Muscle of leg (tissue), 11 donors: ENCODE results near the gene GOT1. TPM values are rescaled to one million over a fixed set of nuclear protein-coding genes. Genes with fewer than 3 reads are reported as not detected.

Experiments
- DNase-seq: peaks from one replicate; pipeline ENCODE4 v3.0.0; 2013
- H3K27ac ChIP-seq: one replicate; pipeline ENCODE4 v1.5.1; 2013; ENCODE audit warnings: mild to moderate bottlenecking, low read length, control low read depth
- H3K27me3 ChIP-seq: one replicate; pipeline ENCODE4 v1.6.1; 2013; ENCODE audit warnings: low read length; ENCODE audit not compliant: control insufficient read depth, insufficient read depth
- H3K36me3 ChIP-seq: one replicate; pipeline ENCODE4 v1.6.1; 2013; ENCODE audit warnings: low read length; ENCODE audit not compliant: control insufficient read depth, insufficient read depth
- H3K4me1 ChIP-seq: one replicate; pipeline ENCODE4 v1.6.1; 2013; ENCODE audit warnings: low read length; ENCODE audit not compliant: control insufficient read depth, insufficient read depth
- H3K4me3 ChIP-seq: one replicate; pipeline ENCODE4 v1.5.1; 2013; ENCODE audit warnings: low read length, control low read depth
- H3K9me3 ChIP-seq: replicated peaks from 2 replicates; pipeline ENCODE4 v1.6.1; 2013; ENCODE audit warnings: low read depth, low read length; ENCODE audit not compliant: control insufficient read depth
- WGBS: methylation state at CpG from one replicate; pipeline ENCODE4 v1.1.5; 2013; ENCODE audit warnings: missing lambda C conversion rate; ENCODE audit not compliant: insufficient coverage; 5-methylcytosine and 5-hydroxymethylcytosine counted together
- polyA plus RNA-seq, 8 donors: library from polyadenylated mRNA; unstranded; fragments of 120-200 nt; gene quantifications; one replicate each; pipeline versions ENCODE4 v1.2.1 to v1.2.3, GENCODE V29; 2013; ENCODE audit warnings: inconsistent platforms in 1 of 8, low replicate concordance in 1 of 8; ENCODE audit not compliant: insufficient read length in 8 of 8, insufficient read depth in 1 of 8
- total RNA-seq: library from RNA; stranded (reverse); fragments of 120-200 nt; gene quantifications from one replicate; pipeline ENCODE4 v1.2.4, GENCODE V29; 2013

Gene GOT1
- total and polyA plus RNA-seq, 9 donors: 26.7 to 48.3 (median 42.9) TPM

GRCh38 chr10:99425204-99425603, 5.2 kb downstream of the GOT1 start:
- peaks cover 9% of the 10 kb centered on the region for H3K4me1 ChIP-seq
- no peak for DNase-seq
- H3K27ac ChIP-seq: peak overlapping the region; percentile 25
- H3K27me3 ChIP-seq: no peaks in the 10 kb centered on the region
- peaks cover 10% of the 10 kb centered on the region for H3K36me3 ChIP-seq
- 80% methylated on average over 1 of the region's 1 CpG for WGBS
- H3K4me3 ChIP-seq: no peak overlapping the region
- no peaks in the 10 kb centered on the region for H3K9me3 ChIP-seq

- WGBS: no CpG with 5 or more reads among the region's 1 CpG
- no peak overlapping the region for H3K4me3 ChIP-seq
- no peaks in the 10 kb centered on the region for H3K9me3 ChIP-seq
- no peak overlapping the region for H3K27ac ChIP-seq
- peaks cover 4% of the 10 kb centered on the region for H3K4me1 ChIP-seq
- H3K36me3 ChIP-seq: peaks cover 16% of the 10 kb centered on the region
- DNase-seq: no peak
- no peaks in the 10 kb centered on the region for H3K27me3 ChIP-seq
Measured at GRCh38 chr10:99424656-99425055, 5.8 kb downstream of the GOT1 start.

- Histone ChIP-seq H3K9me3 (no peaks in the 10 kb centered on the region), H3K27ac (no peak overlapping the region), H3K27me3 (no peaks in the 10 kb centered on the region), H3K4me1 (peaks cover 3% of the 10 kb centered on the region), H3K36me3 (peaks cover 24% of the 10 kb centered on the region), H3K4me3 (no peak overlapping the region)
- DNase-seq: no peak
- WGBS: no CpG with 5 or more reads among the region's 5 CpGs
Measured at GRCh38 chr10:99422529-99423096, 7.8 kb downstream of the GOT1 start.

GRCh38 chr10:99421233-99421739, 9.1 kb downstream of the GOT1 start:
- H3K4me1 ChIP-seq: peaks cover 3% of the 10 kb centered on the region
- H3K27ac ChIP-seq: no peak overlapping the region
- WGBS: 97% methylated on average over 2 of the region's 3 CpGs
- H3K36me3 ChIP-seq: peaks cover 24% of the 10 kb centered on the region
- no peak for DNase-seq
- H3K27me3 ChIP-seq: no peaks in the 10 kb centered on the region
- H3K9me3 ChIP-seq: no peaks in the 10 kb centered on the region
- H3K4me3 ChIP-seq: no peak overlapping the region

GRCh38 chr10:99419688-99420087, 10.7 kb downstream of the GOT1 start:
- WGBS: 90% methylated on average over 2 of the region's 2 CpGs

GRCh38 chr10:99418910-99419624, 11.4 kb downstream of the GOT1 start:
- H3K9me3 ChIP-seq: no peaks in the 10 kb centered on the region
- no peak overlapping the region for H3K4me3 ChIP-seq
- DNase-seq: no peak
- H3K27ac ChIP-seq: no peak overlapping the region
- H3K27me3 ChIP-seq: no peaks in the 10 kb centered on the region
- no peaks in the 10 kb centered on the region for H3K4me1 ChIP-seq
- peaks cover 18% of the 10 kb centered on the region for H3K36me3 ChIP-seq

More at GRCh38 chr10:99419688-99420087, 10.7 kb downstream of the GOT1 start:
- Histone ChIP-seq H3K4me1 (no peaks in the 10 kb centered on the region), H3K27ac (no peak overlapping the region), H3K9me3 (no peaks in the 10 kb centered on the region), H3K27me3 (no peaks in the 10 kb centered on the region), H3K4me3 (no peak overlapping the region), H3K36me3 (peaks cover 19% of the 10 kb centered on the region)
- no peak for DNase-seq

GRCh38 chr10:99412099-99412498, 18.3 kb downstream of the GOT1 start:
- Histone ChIP-seq H3K4me3 (no peak overlapping the region), H3K36me3 (peaks cover 1% of the 10 kb centered on the region), H3K9me3 (no peaks in the 10 kb centered on the region), H3K27me3 (no peaks in the 10 kb centered on the region), H3K4me1 (peaks cover 2% of the 10 kb centered on the region), H3K27ac (no peak overlapping the region)
- DNase-seq: no peak
- 83% methylated on average over 1 of the region's 1 CpG for WGBS

GRCh38 chr10:99411546-99411945, 18.9 kb downstream of the GOT1 start:
- Histone ChIP-seq H3K27ac (no peak overlapping the region), H3K9me3 (no peaks in the 10 kb centered on the region), H3K4me1 (peaks cover 2% of the 10 kb centered on the region), H3K4me3 (no peak overlapping the region), H3K36me3 (peaks cover 7% of the 10 kb centered on the region), H3K27me3 (no peaks in the 10 kb centered on the region)
- no peak for DNase-seq
- 100% methylated on average over 1 of the region's 2 CpGs for WGBS

GRCh38 chr10:99410876-99411275, 19.5 kb downstream of the GOT1 start:
- H3K27ac ChIP-seq: no peak overlapping the region
- no peaks in the 10 kb centered on the region for H3K9me3 ChIP-seq
- DNase-seq: no peak
- peaks cover 13% of the 10 kb centered on the region for H3K36me3 ChIP-seq
- no peak overlapping the region for H3K4me3 ChIP-seq
- H3K4me1 ChIP-seq: peaks cover 2% of the 10 kb centered on the region
- 81% methylated on average over 2 of the region's 4 CpGs for WGBS
- no peaks in the 10 kb centered on the region for H3K27me3 ChIP-seq

GRCh38 chr10:99410146-99410545, 20.3 kb downstream of the GOT1 start:
- peaks cover 18% of the 10 kb centered on the region for H3K36me3 ChIP-seq
- WGBS: no CpG with 5 or more reads among the region's 1 CpG
- H3K27ac ChIP-seq: no peak overlapping the region
- no peaks in the 10 kb centered on the region for H3K27me3 ChIP-seq
- H3K9me3 ChIP-seq: no peaks in the 10 kb centered on the region
- DNase-seq: no peak
- H3K4me3 ChIP-seq: no peak overlapping the region
- peaks cover 2% of the 10 kb centered on the region for H3K4me1 ChIP-seq
